ENCODE data around the gene HAVCR1.

HAVCR1 gene

DNA sequence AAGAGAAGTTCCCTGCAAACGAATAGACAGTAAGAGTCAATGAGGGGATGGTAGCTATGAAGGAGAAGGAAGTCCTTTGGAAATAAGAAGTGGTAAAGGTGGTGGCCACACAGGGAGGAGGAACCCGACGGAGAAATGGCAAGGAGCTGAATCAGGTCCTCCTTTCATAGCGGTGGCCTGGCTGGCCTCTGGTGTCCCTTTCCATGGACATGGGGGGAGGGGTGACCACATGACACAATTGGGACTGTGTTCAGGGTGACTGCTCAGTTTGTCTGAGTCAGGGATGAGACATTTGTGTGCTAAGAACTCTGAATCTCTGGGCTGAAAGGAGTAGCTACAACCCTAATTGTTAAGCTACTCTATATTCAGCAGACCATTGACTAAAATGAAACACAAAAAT, 67.2 kb downstream of the HAVCR1 start:
- TF ChIP-seq, protein P1, sequence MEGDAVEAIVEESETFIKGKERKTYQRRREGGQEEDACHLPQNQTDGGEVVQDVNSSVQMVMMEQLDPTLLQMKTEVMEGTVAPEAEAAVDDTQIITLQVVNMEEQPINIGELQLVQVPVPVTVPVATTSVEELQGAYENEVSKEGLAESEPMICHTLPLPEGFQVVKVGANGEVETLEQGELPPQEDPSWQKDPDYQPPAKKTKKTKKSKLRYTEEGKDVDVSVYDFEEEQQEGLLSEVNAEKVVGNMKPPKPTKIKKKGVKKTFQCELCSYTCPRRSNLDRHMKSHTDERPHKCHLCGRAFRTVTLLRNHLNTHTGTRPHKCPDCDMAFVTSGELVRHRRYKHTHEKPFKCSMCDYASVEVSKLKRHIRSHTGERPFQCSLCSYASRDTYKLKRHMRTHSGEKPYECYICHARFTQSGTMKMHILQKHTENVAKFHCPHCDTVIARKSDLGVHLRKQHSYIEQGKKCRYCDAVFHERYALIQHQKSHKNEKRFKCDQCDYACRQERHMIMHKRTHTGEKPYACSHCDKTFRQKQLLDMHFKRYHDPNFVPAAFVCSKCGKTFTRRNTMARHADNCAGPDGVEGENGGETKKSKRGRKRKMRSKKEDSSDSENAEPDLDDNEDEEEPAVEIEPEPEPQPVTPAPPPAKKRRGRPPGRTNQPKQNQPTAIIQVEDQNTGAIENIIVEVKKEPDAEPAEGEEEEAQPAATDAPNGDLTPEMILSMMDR (IDR thresholded peaks at IDR 0.05), result no peak

DNA sequence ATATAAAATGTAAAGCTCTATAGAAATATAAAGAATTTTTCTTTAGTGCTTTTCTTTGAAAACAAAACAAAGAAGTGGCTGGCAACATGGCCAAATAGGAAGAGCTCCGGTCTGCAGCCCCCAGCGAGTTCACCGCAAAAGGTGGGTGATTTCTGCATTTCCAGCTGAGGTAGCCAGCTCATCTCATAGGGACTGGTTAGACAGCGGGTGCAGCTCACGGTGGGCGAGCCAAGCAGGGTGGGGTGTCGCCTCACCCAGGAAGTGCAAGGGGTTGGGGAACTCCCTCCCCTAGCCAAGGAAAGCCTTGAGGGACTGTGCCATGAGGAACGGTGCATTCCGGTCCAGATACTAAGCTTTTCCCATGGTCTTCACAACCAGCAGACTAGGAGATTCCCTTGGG, 74.9 kb downstream of the HAVCR1 start:
- TF ChIP-seq, protein P1 (IDR thresholded peaks at IDR 0.05), result no peak

DNA sequence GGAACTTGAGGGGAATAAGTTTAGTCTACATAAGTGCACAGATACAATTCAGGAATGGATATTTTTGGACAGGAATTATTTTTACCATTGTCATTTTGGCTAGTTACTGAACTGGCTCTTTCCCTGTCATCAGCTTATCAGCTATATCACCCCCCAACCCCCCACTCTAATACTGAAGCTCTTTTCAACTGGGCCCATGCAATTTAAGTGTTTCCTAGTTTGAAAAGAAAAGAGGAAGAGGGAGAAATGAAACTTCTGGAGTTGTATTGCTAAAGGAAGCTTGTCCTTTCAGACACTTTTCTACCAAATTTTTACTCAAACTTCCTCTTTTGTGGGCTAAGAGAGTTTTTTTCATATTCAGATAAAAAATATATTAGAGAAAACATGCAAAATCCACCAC, 77.4 kb downstream of the HAVCR1 start:
- TF ChIP-seq, protein P1 (IDR thresholded peaks at IDR 0.05), result no peak
